ENCODE data around the gene UBE2F. TPM values are rescaled to one million over a fixed set of nuclear protein-coding genes. Genes with fewer than 3 reads are reported as not detected.
"Not testable (repeated sequence)": the region's sequence is repeated elsewhere in the genome, so short reads cannot be mapped to it uniquely, and the experiment has no call there.

Gene UBE2F
- total RNA-seq, 1 experiment from 2014 or later: 109 TPM

- DNase-seq (ENCODE audit: low read depth): peak; percentile 45
Measured at GRCh38 chr2:238019962-238020361, 53.1 kb downstream of the UBE2F start.

GRCh38 chr2:238020816-238021215 lies 54.0 kb downstream of the UBE2F start:
- DNase-seq (ENCODE audit: low read depth): no peak

GRCh38 chr2:238021327-238021726 lies 54.5 kb downstream of the UBE2F start:
- no peak for DNase-seq (ENCODE audit: low read depth)

GRCh38 chr2:238022594-238023157 lies 55.9 kb downstream of the UBE2F start:
- no peak for DNase-seq (ENCODE audit: low read depth)

GRCh38 chr2:238023608-238024007 lies 56.8 kb downstream of the UBE2F start:
- no peak for DNase-seq (ENCODE audit: low read depth)

- DNase-seq (ENCODE audit: low read depth): peak; percentile 47
Measured at GRCh38 chr2:238024986-238025385, 58.2 kb downstream of the UBE2F start.

- no peak for DNase-seq (ENCODE audit: low read depth)
Measured at GRCh38 chr2:238025741-238026360, 59.0 kb downstream of the UBE2F start.

GRCh38 chr2:238027058-238027457 lies 60.2 kb downstream of the UBE2F start:
- no peak for DNase-seq (ENCODE audit: low read depth)

- no peak for DNase-seq (ENCODE audit: low read depth)
Measured at GRCh38 chr2:238027591-238028415, 61.0 kb downstream of the UBE2F start.

- DNase-seq (ENCODE audit: low read depth): no peak
Measured at GRCh38 chr2:238029853-238030252, 63.0 kb downstream of the UBE2F start.

- no peak for DNase-seq (ENCODE audit: low read depth)
Measured at GRCh38 chr2:238030422-238031155, 63.8 kb downstream of the UBE2F start.

GRCh38 chr2:238031751-238032150 lies 64.9 kb downstream of the UBE2F start:
- no peak for DNase-seq (ENCODE audit: low read depth)

GRCh38 chr2:238032755-238033337 lies 66.0 kb downstream of the UBE2F start:
- DNase-seq (ENCODE audit: low read depth): no peak

- not testable (repeated sequence) for DNase-seq (ENCODE audit: low read depth)
Measured at GRCh38 chr2:238033991-238034390, 67.2 kb downstream of the UBE2F start.

GRCh38 chr2:238038203-238038602 lies 71.4 kb downstream of the UBE2F start:
- no peak for DNase-seq (ENCODE audit: low read depth)

- DNase-seq (ENCODE audit: low read depth): no peak
Measured at GRCh38 chr2:238039151-238039550, 72.3 kb downstream of the UBE2F start.

- DNase-seq (ENCODE audit: low read depth): no peak
Measured at GRCh38 chr2:238039985-238040384, 73.2 kb downstream of the UBE2F start.

- DNase-seq (ENCODE audit: low read depth): no peak
Measured at GRCh38 chr2:238040918-238041317, 74.1 kb downstream of the UBE2F start.

GRCh38 chr2:238042090-238042489 lies 75.3 kb downstream of the UBE2F start:
- DNase-seq (ENCODE audit: low read depth): no peak

- DNase-seq (ENCODE audit: low read depth): no peak
Measured at GRCh38 chr2:238042849-238043584, 76.2 kb downstream of the UBE2F start.

- no peak for DNase-seq (ENCODE audit: low read depth)
Measured at GRCh38 chr2:238043851-238044250, 77.0 kb downstream of the UBE2F start.

Data from RPMI7951 (cell line).